ENCODE data around the gene TRIM36. TPM values are rescaled to one million over a fixed set of nuclear protein-coding genes. Genes with fewer than 3 reads are reported as not detected.

The TRIM36 gene
- polyA plus RNA-seq, 1 donor from 2014 or later, result 122 TPM

DNA sequence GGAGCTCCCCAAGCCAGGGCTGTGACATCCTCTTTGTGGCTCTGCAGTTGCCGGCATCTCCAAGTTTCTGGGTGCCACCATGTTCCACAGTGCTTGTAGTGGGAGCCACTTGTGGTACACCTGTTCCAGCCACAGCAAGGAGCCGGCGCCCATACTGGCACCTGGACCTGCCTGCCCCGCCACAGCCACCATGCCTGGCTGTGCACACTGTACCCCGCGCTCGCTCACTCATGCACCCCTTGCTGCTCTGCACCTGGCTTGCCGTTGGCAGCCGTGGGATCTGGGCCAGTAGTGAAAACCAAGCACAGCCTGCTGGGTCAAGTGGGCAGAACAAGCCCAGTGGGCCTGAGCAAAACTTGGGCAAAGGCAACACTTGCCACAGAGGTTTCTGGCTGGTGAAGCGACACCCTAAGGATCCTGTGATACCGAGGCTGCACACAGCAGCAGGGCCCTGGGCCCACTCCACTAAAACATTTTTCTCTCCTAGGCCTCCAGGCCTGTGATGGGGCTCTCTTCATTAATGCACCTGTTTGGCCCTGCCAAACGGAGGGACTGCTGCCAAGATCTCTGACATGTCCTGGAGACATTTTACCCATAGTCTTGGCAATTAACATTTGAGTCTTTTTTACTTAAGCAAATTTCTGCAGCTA is 2.8 kb downstream of the TRIM36 start:
- no peaks in the 10 kb centered on the region for H4K20me1 ChIP-seq (ENCODE audit: insufficient read depth)
- H3K27me3 ChIP-seq (ENCODE audit: insufficient read depth, low read depth, low read length), result peaks cover 5% of the 10 kb centered on the region
- peak overlapping the region; percentile 85 for H3K4me3 ChIP-seq (ENCODE audit: low read length)
- H2AFZ ChIP-seq (ENCODE audit: low read depth, low read length), result no peak overlapping the region
- no peak overlapping the region for H3K4me2 ChIP-seq (ENCODE audit: low read length)
- TF ChIP-seq EP300 (conservative IDR thresholded peaks at IDR 0.05; ENCODE audit: poor library complexity, severe bottlenecking) (no peak), SMC3 (conservative IDR thresholded peaks at IDR 0.05; ENCODE audit: poor library complexity) (no peak), MXI1 (conservative IDR thresholded peaks at IDR 0.05; ENCODE audit: poor library complexity, severe bottlenecking) (no peak), POLR2AphosphoS5 (IDR thresholded peaks at IDR 0.05) (no peak), EZH2 (IDR thresholded peaks at IDR 0.05; ENCODE audit: borderline replicate concordance, insufficient read depth, low read length, poor library complexity, severe bottlenecking) (no peak), TAF1 (IDR thresholded peaks at IDR 0.05; ENCODE audit: low read depth) (no peak), RAD21 (conservative IDR thresholded peaks at IDR 0.05) (no peak)
- TF ChIP-seq, protein P1, sequence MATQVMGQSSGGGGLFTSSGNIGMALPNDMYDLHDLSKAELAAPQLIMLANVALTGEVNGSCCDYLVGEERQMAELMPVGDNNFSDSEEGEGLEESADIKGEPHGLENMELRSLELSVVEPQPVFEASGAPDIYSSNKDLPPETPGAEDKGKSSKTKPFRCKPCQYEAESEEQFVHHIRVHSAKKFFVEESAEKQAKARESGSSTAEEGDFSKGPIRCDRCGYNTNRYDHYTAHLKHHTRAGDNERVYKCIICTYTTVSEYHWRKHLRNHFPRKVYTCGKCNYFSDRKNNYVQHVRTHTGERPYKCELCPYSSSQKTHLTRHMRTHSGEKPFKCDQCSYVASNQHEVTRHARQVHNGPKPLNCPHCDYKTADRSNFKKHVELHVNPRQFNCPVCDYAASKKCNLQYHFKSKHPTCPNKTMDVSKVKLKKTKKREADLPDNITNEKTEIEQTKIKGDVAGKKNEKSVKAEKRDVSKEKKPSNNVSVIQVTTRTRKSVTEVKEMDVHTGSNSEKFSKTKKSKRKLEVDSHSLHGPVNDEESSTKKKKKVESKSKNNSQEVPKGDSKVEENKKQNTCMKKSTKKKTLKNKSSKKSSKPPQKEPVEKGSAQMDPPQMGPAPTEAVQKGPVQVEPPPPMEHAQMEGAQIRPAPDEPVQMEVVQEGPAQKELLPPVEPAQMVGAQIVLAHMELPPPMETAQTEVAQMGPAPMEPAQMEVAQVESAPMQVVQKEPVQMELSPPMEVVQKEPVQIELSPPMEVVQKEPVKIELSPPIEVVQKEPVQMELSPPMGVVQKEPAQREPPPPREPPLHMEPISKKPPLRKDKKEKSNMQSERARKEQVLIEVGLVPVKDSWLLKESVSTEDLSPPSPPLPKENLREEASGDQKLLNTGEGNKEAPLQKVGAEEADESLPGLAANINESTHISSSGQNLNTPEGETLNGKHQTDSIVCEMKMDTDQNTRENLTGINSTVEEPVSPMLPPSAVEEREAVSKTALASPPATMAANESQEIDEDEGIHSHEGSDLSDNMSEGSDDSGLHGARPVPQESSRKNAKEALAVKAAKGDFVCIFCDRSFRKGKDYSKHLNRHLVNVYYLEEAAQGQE (IDR thresholded peaks at IDR 0.05; ENCODE audit: borderline replicate concordance), result no peak
- TF ChIP-seq, protein P2, sequence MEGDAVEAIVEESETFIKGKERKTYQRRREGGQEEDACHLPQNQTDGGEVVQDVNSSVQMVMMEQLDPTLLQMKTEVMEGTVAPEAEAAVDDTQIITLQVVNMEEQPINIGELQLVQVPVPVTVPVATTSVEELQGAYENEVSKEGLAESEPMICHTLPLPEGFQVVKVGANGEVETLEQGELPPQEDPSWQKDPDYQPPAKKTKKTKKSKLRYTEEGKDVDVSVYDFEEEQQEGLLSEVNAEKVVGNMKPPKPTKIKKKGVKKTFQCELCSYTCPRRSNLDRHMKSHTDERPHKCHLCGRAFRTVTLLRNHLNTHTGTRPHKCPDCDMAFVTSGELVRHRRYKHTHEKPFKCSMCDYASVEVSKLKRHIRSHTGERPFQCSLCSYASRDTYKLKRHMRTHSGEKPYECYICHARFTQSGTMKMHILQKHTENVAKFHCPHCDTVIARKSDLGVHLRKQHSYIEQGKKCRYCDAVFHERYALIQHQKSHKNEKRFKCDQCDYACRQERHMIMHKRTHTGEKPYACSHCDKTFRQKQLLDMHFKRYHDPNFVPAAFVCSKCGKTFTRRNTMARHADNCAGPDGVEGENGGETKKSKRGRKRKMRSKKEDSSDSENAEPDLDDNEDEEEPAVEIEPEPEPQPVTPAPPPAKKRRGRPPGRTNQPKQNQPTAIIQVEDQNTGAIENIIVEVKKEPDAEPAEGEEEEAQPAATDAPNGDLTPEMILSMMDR (IDR thresholded peaks at IDR 0.05; ENCODE audit: poor library complexity, severe bottlenecking), result no peak
- H3F3A ChIP-seq (ENCODE audit: insufficient read depth, low read length, poor library complexity, severe bottlenecking), result peaks cover 9% of the 10 kb centered on the region
- H3K9ac ChIP-seq (ENCODE audit: low read length), result no peak overlapping the region
- H3K79me2 ChIP-seq (replicated peaks; ENCODE audit: insufficient read depth, low read length), result peaks cover 71% of the 10 kb centered on the region
- H3K27ac ChIP-seq (ENCODE audit: low read length), result no peak overlapping the region
- H3K36me3 ChIP-seq (ENCODE audit: insufficient read depth, low read length), result peaks cover 3% of the 10 kb centered on the region
- H3K9me2 ChIP-seq (ENCODE audit: insufficient read depth, low read length), result no peaks in the 10 kb centered on the region
- peaks cover 19% of the 10 kb centered on the region for H3K9me3 ChIP-seq (ENCODE audit: low read length)

DNA sequence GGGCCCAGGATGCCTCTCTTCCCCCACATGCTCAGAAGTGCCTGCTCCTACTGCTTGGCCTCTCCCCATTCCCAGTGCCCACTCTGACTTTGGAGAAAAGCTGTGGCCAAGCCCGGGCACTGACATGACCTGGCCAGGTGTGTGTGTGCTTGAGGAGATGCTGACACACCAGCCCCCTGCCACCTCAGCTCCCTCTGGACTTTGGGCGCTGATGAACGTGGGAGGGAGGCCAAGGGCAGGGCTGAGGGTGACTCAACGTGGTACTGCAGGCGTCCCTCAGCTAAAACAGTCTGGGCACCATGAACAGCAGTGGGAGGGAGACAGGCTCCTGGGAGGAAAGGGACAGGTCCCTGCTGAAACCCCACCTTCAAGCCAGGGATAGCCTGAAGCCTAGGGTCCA is 3.9 kb downstream of the TRIM36 start:
- no peak overlapping the region for H3K4me3 ChIP-seq (ENCODE audit: low read length)
- peaks cover 79% of the 10 kb centered on the region for H3K79me2 ChIP-seq (replicated peaks; ENCODE audit: insufficient read depth, low read length)
- H3K4me2 ChIP-seq (ENCODE audit: low read length), result no peak overlapping the region
- H3K27me3 ChIP-seq (ENCODE audit: insufficient read depth, low read depth, low read length), result no peaks in the 10 kb centered on the region
- peaks cover 19% of the 10 kb centered on the region for H3K9me3 ChIP-seq (ENCODE audit: low read length)
- H3K36me3 ChIP-seq (ENCODE audit: insufficient read depth, low read length), result peaks cover 3% of the 10 kb centered on the region
- no peaks in the 10 kb centered on the region for H3K9me2 ChIP-seq (ENCODE audit: insufficient read depth, low read length)
- no peak overlapping the region for H3K27ac ChIP-seq (ENCODE audit: low read length)
- TF ChIP-seq, protein P1 (IDR thresholded peaks at IDR 0.05; ENCODE audit: borderline replicate concordance), result no peak
- TF ChIP-seq POLR2AphosphoS5 (IDR thresholded peaks at IDR 0.05) (no peak), MXI1 (conservative IDR thresholded peaks at IDR 0.05; ENCODE audit: poor library complexity, severe bottlenecking) (no peak), EP300 (conservative IDR thresholded peaks at IDR 0.05; ENCODE audit: poor library complexity, severe bottlenecking) (no peak), TAF1 (IDR thresholded peaks at IDR 0.05; ENCODE audit: low read depth) (no peak), SMC3 (conservative IDR thresholded peaks at IDR 0.05; ENCODE audit: poor library complexity) (no peak)
- TF ChIP-seq, protein P2 (IDR thresholded peaks at IDR 0.05; ENCODE audit: poor library complexity, severe bottlenecking), result no peak
- peaks cover 2% of the 10 kb centered on the region for H3F3A ChIP-seq (ENCODE audit: insufficient read depth, low read length, poor library complexity, severe bottlenecking)
- H4K20me1 ChIP-seq (ENCODE audit: insufficient read depth), result no peaks in the 10 kb centered on the region
- H3K9ac ChIP-seq (ENCODE audit: low read length), result no peak overlapping the region
- H2AFZ ChIP-seq (ENCODE audit: low read depth, low read length), result no peak overlapping the region
